Measurements from ENCODE around the gene GEMIN8. TPM values are rescaled to one million over a fixed set of nuclear protein-coding genes. Genes with fewer than 3 reads are reported as not detected.

GEMIN8 gene
- total RNA-seq, 6 experiments from 2014 or later, result 8.0 to 14.8 (median 10.1) TPM

- no peak overlapping the region for H3K27ac ChIP-seq
- intact Hi-C loops (cut with DNase I), result no loop called here
- ATAC-seq, result no peak
- TF ChIP-seq CTCF (IDR thresholded peaks at IDR 0.05) (no peak), POLR2A (IDR thresholded peaks at IDR 0.05) (no peak)
- no peak for DNase-seq
- peaks cover 0 to 3% (median 0%) of the 10 kb centered on the region in 4 donors for H3K36me3 ChIP-seq
- no peaks in the 10 kb centered on the region for H3K27me3 ChIP-seq
- WGBS (ENCODE audit: insufficient coverage, low coverage, low lambda C conversion rate, missing lambda C conversion rate), result 83% methylated on average over 3 of the region's 3 CpGs
- H3K4me1 ChIP-seq, result no peaks in the 10 kb centered on the region
- no peak overlapping the region for H3K4me3 ChIP-seq
- H3K9me3 ChIP-seq, result no peaks in the 10 kb centered on the region
These were observed 12.3 kb downstream of the GEMIN8 start for GRCh38 chrX:14017399-14017798.

GRCh38 chrX:14015941-14016340, 13.8 kb downstream of the GEMIN8 start:
- peaks cover 0 to 3% (median 0%) of the 10 kb centered on the region in 4 donors for H3K36me3 ChIP-seq

GRCh38 chrX:14015294-14015693, 14.4 kb downstream of the GEMIN8 start:
- no peak for TF ChIP-seq CTCF (IDR thresholded peaks at IDR 0.05)
- TF ChIP-seq POLR2A (IDR thresholded peaks at IDR 0.05), result no peak
- no peaks in the 10 kb centered on the region for H3K4me1 ChIP-seq
- no peaks in the 10 kb centered on the region for H3K9me3 ChIP-seq
- H3K27ac ChIP-seq, result no peak overlapping the region
- 60% methylated on average over 2 of the region's 2 CpGs for WGBS (ENCODE audit: insufficient coverage, low coverage, low lambda C conversion rate, missing lambda C conversion rate)
- intact Hi-C loops (cut with DNase I), result no loop called here
- H3K4me3 ChIP-seq, result no peak overlapping the region
- H3K27me3 ChIP-seq, result no peaks in the 10 kb centered on the region
- H3K36me3 ChIP-seq, result peaks cover 0 to 3% (median 0%) of the 10 kb centered on the region in 4 donors
- DNase-seq (no peak), ATAC-seq (no peak)

More at GRCh38 chrX:14015941-14016340, 13.8 kb downstream of the GEMIN8 start:
- Histone ChIP-seq H3K27ac (no peak overlapping the region), H3K4me3 (no peak overlapping the region), H3K27me3 (no peaks in the 10 kb centered on the region), H3K4me1 (no peaks in the 10 kb centered on the region), H3K9me3 (no peaks in the 10 kb centered on the region)
- WGBS (ENCODE audit: insufficient coverage, low coverage, low lambda C conversion rate, missing lambda C conversion rate), result 77% methylated on average over 4 of the region's 4 CpGs
- TF ChIP-seq CTCF (IDR thresholded peaks at IDR 0.05), result no peak
- no peak for TF ChIP-seq POLR2A (IDR thresholded peaks at IDR 0.05)
- intact Hi-C loops (cut with DNase I), result no loop called here
- DNase-seq, result no peak
- ATAC-seq, result no peak

GRCh38 chrX:14014526-14014925, 15.2 kb downstream of the GEMIN8 start:
- WGBS (ENCODE audit: insufficient coverage, low coverage, low lambda C conversion rate, missing lambda C conversion rate), result 75% methylated on average over 4 of the region's 4 CpGs
- Histone ChIP-seq H3K9me3 (no peaks in the 10 kb centered on the region), H3K36me3 (peaks cover 0 to 3% (median 0%) of the 10 kb centered on the region in 4 donors), H3K4me3 (no peak overlapping the region), H3K4me1 (no peaks in the 10 kb centered on the region), H3K27ac (no peak overlapping the region), H3K27me3 (no peaks in the 10 kb centered on the region)
- no peak for DNase-seq
- intact Hi-C loops (cut with DNase I), result no loop called here
- no peak for ATAC-seq
- no peak for TF ChIP-seq CTCF (IDR thresholded peaks at IDR 0.05)
- TF ChIP-seq POLR2A (IDR thresholded peaks at IDR 0.05), result no peak

- ATAC-seq, result no peak
These were observed 16.6 kb downstream of the GEMIN8 start for GRCh38 chrX:14013054-14013453.

More at GRCh38 chrX:14013054-14013453, 16.6 kb downstream of the GEMIN8 start:
- H3K27ac ChIP-seq, result no peak overlapping the region
- no peaks in the 10 kb centered on the region for H3K9me3 ChIP-seq
- no peak for DNase-seq
- no peak for TF ChIP-seq CTCF (IDR thresholded peaks at IDR 0.05)
- no peak for TF ChIP-seq POLR2A (IDR thresholded peaks at IDR 0.05)
- WGBS (ENCODE audit: insufficient coverage, low coverage, low lambda C conversion rate, missing lambda C conversion rate), result 67% methylated on average over 4 of the region's 4 CpGs
- H3K4me3 ChIP-seq, result no peak overlapping the region
- peaks cover 0 to 3% (median 0%) of the 10 kb centered on the region in 4 donors for H3K36me3 ChIP-seq
- H3K4me1 ChIP-seq, result no peaks in the 10 kb centered on the region
- intact Hi-C loops (cut with DNase I), result no loop called here
- no peaks in the 10 kb centered on the region for H3K27me3 ChIP-seq

All from right lobe of liver (tissue), 6 donors.